ENCODE data around the gene DOCK2. TPM values are rescaled to one million over a fixed set of nuclear protein-coding genes. Genes with fewer than 3 reads are reported as not detected.

The DOCK2 gene
- total RNA-seq, 4 donors from 2014 or later, result 3.1 to 3.9 (median 3.3) TPM

DNA sequence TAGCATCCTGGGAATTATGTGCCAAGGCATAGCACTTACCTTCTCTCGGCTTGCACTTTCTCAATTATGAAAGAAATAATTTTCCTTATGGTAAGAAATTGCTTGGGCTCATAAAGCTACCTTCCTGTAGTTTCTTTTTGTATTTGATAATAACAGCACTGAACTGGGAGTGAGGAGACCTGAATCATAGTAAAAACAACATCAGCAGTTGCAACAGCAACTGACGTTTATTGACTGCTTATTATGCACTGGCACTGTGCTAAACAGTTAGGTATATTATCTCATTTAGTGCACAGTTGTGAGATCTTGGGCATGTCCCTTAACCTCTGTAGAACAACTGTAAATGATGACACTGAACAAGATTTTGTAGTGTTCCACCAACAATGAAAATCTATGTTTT lies 135.2 kb downstream of the DOCK2 start:
- TF ChIP-seq, protein P1, sequence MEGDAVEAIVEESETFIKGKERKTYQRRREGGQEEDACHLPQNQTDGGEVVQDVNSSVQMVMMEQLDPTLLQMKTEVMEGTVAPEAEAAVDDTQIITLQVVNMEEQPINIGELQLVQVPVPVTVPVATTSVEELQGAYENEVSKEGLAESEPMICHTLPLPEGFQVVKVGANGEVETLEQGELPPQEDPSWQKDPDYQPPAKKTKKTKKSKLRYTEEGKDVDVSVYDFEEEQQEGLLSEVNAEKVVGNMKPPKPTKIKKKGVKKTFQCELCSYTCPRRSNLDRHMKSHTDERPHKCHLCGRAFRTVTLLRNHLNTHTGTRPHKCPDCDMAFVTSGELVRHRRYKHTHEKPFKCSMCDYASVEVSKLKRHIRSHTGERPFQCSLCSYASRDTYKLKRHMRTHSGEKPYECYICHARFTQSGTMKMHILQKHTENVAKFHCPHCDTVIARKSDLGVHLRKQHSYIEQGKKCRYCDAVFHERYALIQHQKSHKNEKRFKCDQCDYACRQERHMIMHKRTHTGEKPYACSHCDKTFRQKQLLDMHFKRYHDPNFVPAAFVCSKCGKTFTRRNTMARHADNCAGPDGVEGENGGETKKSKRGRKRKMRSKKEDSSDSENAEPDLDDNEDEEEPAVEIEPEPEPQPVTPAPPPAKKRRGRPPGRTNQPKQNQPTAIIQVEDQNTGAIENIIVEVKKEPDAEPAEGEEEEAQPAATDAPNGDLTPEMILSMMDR (IDR thresholded peaks at IDR 0.05), result no peak
- no peak for TF ChIP-seq POLR2A (IDR thresholded peaks at IDR 0.05)
- WGBS, 2 donors, result 56 to 72% methylated on average over 2 of the region's 2 CpGs
- DNase-seq (ENCODE audit: low spot score in 2 of 2), result no peak
- intact Hi-C loops (cut with DNase I; ENCODE audit: low total_unique reads), result no loop called here
- H3K4me3 ChIP-seq (ENCODE audit: low read depth, poor library complexity, severe bottlenecking), result no peak overlapping the region

DNA sequence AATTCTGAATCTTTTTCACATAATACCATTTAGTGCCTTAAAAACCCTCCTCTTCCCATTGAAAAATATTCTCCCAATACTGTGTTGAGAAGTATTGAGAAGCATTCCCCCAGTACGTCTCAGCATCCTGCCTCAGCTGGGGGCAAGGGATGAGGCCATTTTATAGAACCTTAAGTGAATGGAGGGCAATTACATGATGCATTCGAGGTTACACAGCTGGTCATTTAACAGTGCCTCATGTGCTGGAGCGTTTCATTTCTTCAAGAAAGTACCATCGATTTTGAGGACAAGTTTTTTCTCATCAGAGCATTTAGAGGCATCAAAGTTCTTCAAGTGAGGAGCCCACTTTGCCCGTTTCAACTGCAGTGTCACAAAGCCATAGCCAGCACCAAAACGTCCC lies 135.6 kb downstream of the DOCK2 start:
- no peak overlapping the region for H3K4me3 ChIP-seq (ENCODE audit: low read depth, poor library complexity, severe bottlenecking)
- DNase-seq (ENCODE audit: low spot score in 2 of 2), result no peak
- TF ChIP-seq POLR2A (IDR thresholded peaks at IDR 0.05), result no peak
- TF ChIP-seq, protein P1 (IDR thresholded peaks at IDR 0.05), result no peak
- intact Hi-C loops (cut with DNase I; ENCODE audit: low total_unique reads), result no loop called here
- 48 to 57% methylated on average over 6 of the region's 6 CpGs for WGBS, 2 donors

DNA sequence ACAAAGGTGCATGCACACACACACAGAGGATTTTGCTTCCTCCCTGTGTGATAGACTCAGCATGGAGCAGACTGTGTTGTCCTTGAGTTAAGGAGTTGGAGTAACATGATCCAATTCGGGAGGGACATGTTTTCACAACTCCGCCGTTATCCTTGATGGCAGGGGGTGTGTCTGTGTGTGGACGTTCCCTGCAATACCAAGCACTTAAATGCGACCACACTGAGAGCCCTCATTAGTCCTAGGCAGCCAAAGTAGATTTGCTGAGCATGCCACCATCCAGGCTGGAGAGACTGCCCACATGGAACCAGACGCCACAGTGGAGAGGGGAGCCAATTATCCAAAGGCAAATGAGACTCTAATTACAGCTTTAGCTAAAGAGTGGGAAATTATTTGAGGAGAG lies 140.1 kb downstream of the DOCK2 start:
- intact Hi-C loops (cut with DNase I; ENCODE audit: low total_unique reads), result no loop called here
- 53 to 55% methylated on average over 6 of the region's 6 CpGs for WGBS, 2 donors
- no peak overlapping the region for H3K4me3 ChIP-seq (ENCODE audit: low read depth, poor library complexity, severe bottlenecking)
- no peak for DNase-seq (ENCODE audit: low spot score in 2 of 2)
- no peak for TF ChIP-seq POLR2A (IDR thresholded peaks at IDR 0.05)
- TF ChIP-seq, protein P1 (IDR thresholded peaks at IDR 0.05), result no peak

DNA sequence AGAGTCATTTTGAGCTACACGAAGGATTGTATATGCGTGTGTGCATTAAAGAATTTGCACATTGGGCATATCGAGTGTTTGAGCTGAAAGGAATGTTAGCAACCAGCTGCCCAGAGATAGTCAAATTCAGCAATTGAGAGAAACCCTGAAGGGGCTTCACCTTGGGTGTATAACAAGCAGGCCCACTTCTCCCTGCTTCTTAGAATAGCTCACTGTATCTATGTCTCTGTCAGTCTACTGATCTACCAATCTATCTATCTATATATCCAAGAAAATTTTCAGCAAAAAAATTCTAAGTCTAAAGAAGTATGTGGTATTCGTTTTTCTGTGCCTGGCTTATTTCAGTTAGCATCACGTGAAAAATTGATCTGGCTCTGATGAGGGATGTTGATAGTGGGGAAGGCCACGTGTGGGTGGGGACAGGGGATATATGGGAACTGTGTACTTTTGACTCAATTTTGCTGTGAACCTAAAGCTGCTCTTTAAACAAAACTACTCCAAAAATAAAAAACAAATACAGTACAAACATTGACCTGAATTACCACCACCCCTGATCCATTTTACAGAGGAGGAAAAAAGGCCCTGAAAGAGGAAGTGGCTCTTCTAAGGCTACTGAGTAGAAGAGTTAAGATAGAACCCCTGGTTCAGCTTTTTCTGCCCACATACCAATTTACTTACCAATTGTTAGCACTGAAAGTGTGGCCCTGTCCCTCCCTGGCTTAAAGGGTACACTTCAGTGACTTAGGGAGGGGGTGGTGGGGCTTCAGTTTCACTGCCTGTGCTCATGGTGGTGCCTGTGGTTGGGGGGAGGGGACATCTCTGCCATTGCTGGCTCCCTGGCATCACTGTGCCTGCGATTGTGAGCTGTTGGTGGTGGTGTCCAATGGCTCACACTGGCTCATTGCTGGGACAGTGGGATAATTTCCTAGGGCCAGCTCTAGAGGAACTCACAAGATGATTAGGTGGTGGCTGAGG lies 141.8 kb downstream of the DOCK2 start:
- intact Hi-C loops (cut with DNase I; ENCODE audit: low total_unique reads), result no loop called here
- WGBS, 2 donors, result 87 to 90% methylated on average over 7 of the region's 7 CpGs
- H3K4me3 ChIP-seq (ENCODE audit: low read depth, poor library complexity, severe bottlenecking), result no peak overlapping the region
- TF ChIP-seq POLR2A (IDR thresholded peaks at IDR 0.05), result no peak
- TF ChIP-seq, protein P1 (IDR thresholded peaks at IDR 0.05), result no peak
- DNase-seq (ENCODE audit: low spot score in 2 of 2), result no peak

DNA sequence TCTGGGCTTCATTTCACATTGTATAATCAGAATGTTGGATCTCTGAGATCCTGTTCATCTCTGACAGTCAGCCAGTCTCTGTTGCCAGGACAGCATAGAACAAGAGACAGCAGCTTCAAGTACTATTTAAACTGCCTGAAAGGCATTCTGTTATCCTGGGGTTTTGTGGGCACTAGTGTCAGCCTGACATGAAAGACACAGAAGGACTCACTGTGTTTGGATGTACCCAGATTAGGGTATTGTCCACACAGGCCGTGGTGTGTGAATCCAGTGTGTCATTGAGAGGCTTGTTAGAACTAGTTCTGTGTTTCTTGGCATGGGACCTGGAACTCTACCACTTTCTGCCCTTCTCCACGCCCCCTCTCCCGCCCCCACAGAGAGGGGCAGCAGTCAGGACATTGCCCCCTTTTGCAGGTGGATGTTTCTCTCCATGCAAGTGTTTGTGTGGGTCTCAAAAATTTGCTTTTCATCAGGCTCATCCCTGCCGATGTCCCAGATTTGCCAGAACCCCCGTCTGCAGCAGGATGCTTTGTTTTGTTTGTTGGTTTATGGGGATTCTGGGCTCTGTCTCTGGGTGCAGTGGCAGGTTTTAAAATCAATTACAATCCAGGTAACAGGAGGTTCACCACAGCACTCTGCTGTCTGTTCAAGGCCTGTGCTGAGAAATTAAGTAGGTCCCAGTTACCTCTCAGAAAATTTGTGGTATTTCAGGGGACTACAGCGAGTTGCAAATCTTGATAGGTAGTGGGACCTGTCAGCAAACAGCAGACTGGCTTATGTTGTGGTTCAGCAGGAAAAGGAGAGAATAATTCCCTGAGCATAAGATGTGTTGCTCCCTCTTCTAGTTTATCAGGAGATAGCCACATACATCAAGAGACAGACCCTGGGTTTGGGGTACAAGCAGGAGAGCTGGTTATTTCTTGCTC lies 144.6 kb downstream of the DOCK2 start:
- DNase-seq (ENCODE audit: low spot score in 2 of 2), result no peak
- H3K4me3 ChIP-seq (ENCODE audit: low read depth, poor library complexity, severe bottlenecking), result no peak overlapping the region
- intact Hi-C loops (cut with DNase I; ENCODE audit: low total_unique reads), result no loop called here
- WGBS, 2 donors, result 58 to 68% methylated on average over 6 of the region's 6 CpGs
- TF ChIP-seq POLR2A (IDR thresholded peaks at IDR 0.05), result no peak
- TF ChIP-seq, protein P1 (IDR thresholded peaks at IDR 0.05), result no peak

Measured in lower leg skin (tissue), 4 donors.